Measurements from ENCODE around the gene VPS26B. TPM values are rescaled to one million over a fixed set of nuclear protein-coding genes. Genes with fewer than 3 reads are reported as not detected.

Gene VPS26B
- total and polyA plus RNA-seq, 9 of the 15 experiments (the other 6 are each of a cell fraction or from before 2014, with no cell fraction given), result 3.5 to 43.3 (median 27.4) TPM

GRCh38 chr11:134277183-134278001, 52.9 kb downstream of the VPS26B start:
- no peaks in the 10 kb centered on the region for H3K79me2 ChIP-seq (ENCODE audit: control insufficient read depth, insufficient read depth, low read length)
- no peak overlapping the region for H3K9ac ChIP-seq (ENCODE audit: insufficient read depth in 1 of 2, low read depth in 2 of 2, low read length in 2 of 2)
- H2AFZ ChIP-seq (ENCODE audit: low read depth, low read length), result no peak overlapping the region
- no peak overlapping the region for H3K4me2 ChIP-seq (ENCODE audit: insufficient read depth, low read length)
- no peak for ATAC-seq
- H3K4me1 ChIP-seq (replicated peaks in 1 of 2; ENCODE audit: control insufficient read depth in 2 of 2, insufficient read depth in 2 of 2, low read length in 2 of 2), result peaks cover 5 to 17% of the 10 kb centered on the region in 2 experiments; a peak in 3 of 5 replicates
- TF ChIP-seq ARID2 (IDR thresholded peaks at IDR 0.05) (no peak), VEZF1 (CRISPR knock-in tag; IDR thresholded peaks at IDR 0.05) (no peak), RB1 (IDR thresholded peaks at IDR 0.05; ENCODE audit: low read depth) (no peak), FOXK2 (conservative IDR thresholded peaks at IDR 0.05 in 1 of 2, IDR thresholded peaks at IDR 0.05 in 1 of 2; ENCODE audit: low read depth in 2 of 2) (no peak), ZNF324 (CRISPR knock-in tag; IDR thresholded peaks at IDR 0.05) (no peak)
- TF ChIP-seq, protein P1, sequence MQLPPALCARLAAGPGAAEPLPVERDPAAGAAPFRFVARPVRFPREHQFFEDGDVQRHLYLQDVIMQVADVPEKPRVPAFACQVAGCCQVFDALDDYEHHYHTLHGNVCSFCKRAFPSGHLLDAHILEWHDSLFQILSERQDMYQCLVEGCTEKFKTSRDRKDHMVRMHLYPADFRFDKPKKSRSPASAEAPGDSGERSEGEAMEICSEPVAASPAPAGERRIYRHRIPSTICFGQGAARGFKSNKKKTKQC (CRISPR knock-in tag; IDR thresholded peaks at IDR 0.05), result no peak
- peak; percentile 56 for FAIRE-seq
- intact Hi-C loops (cut with micrococcal nuclease) (no loop called here), in situ Hi-C loops (cut with MboI) (no loop called here)
- WGBS (ENCODE audit: insufficient coverage, low coverage, missing lambda C conversion rate), result 20% methylated on average over 33 of the region's 36 CpGs
- BruUV-seq (replicated peaks), result no TSS peak
- H3K27me3 ChIP-seq (ENCODE audit: control insufficient read depth in 2 of 2, insufficient read depth in 2 of 2, low read length in 2 of 2), result peaks cover 50 to 57% of the 10 kb centered on the region in 2 experiments
- CTCF ChIA-PET (ENCODE audit: low intra/inter-chr PET ratio), result no interaction called here
- 0 out of 2 replicates have a peak, but pooled peaks cover under 1% of the 10 kb centered on the region for H4K20me1 ChIP-seq (replicated peaks; ENCODE audit: control insufficient read depth, insufficient read depth, low read length)
- no peak overlapping the region for H3K4me3 ChIP-seq
- no peaks in the 10 kb centered on the region for H3K36me3 ChIP-seq (ENCODE audit: control insufficient read depth, insufficient read depth, low read length)
- POLR2A ChIA-PET, result interaction anchor here (1.5 kb wide), 1 partner anchor 15 kb away, joined by 6 read pairs; no protein-coding TSS in a partner anchor
- H3K9me1 ChIP-seq (ENCODE audit: control insufficient read depth, insufficient read depth, low read length), result no peaks in the 10 kb centered on the region
- DNase-seq (ENCODE audit: extremely low read depth in 1 of 4, low spot score in 3 of 4), result peak in 1 of 4 experiments; percentile 6
- no peaks in the 10 kb centered on the region for H3K9me3 ChIP-seq (replicated peaks; ENCODE audit: control insufficient read depth, insufficient read depth, low read depth, low read length)
- no peak overlapping the region for H3K27ac ChIP-seq (ENCODE audit: extremely low read depth, low read depth, low read length)

Data from K562 (cell line).